Inflammatory macrophage treated with lipopolysaccharide for 1 hour (primary cell): Measurements from ENCODE around the gene NUMB.

Source experiments
- DNase-seq, 2 donors: peaks; one replicate each; pipeline ENCODE4 v3.0.0-alpha.2; 2020 to 2022

Gene NUMB

GRCh38 chr14:73285979-73286378 is 172.4 kb downstream of the NUMB start:
- DNase-seq = no peak

- DNase-seq = no peak
Observed at GRCh38 chr14:73283608-73284379, 174.6 kb downstream of the NUMB start.

- no peak for DNase-seq
Observed at GRCh38 chr14:73280903-73281302, 177.4 kb downstream of the NUMB start.

- DNase-seq = no peak
Observed at GRCh38 chr14:73277376-73277775, 181.0 kb downstream of the NUMB start.

GRCh38 chr14:73276836-73277235 is 181.5 kb downstream of the NUMB start:
- DNase-seq = no peak

- DNase-seq = no peak
Observed at GRCh38 chr14:73273799-73274198, 184.5 kb downstream of the NUMB start.

- DNase-seq = no peak
Observed at GRCh38 chr14:73272393-73272792, 186.0 kb downstream of the NUMB start.

- no peak for DNase-seq
Observed at GRCh38 chr14:73269729-73270531, 188.4 kb downstream of the NUMB start.

- DNase-seq = no peak
Observed at GRCh38 chr14:73267474-73267873, 190.9 kb downstream of the NUMB start.

- DNase-seq = no peak
Observed at GRCh38 chr14:73266317-73266716, 192.0 kb downstream of the NUMB start.

GRCh38 chr14:73265721-73266046 is 192.7 kb downstream of the NUMB start:
- DNase-seq = no peak

GRCh38 chr14:73264885-73265720 is 193.2 kb downstream of the NUMB start:
- DNase-seq = no peak

GRCh38 chr14:73264080-73264884 is 194.1 kb downstream of the NUMB start:
- no peak for DNase-seq

- no peak for DNase-seq
Observed at GRCh38 chr14:73263606-73264005, 194.7 kb downstream of the NUMB start.

GRCh38 chr14:73262427-73263183 is 195.7 kb downstream of the NUMB start:
- no peak for DNase-seq

- no peak for DNase-seq
Observed at GRCh38 chr14:73261520-73262426, 196.6 kb downstream of the NUMB start.

GRCh38 chr14:73261075-73261474 is 197.3 kb downstream of the NUMB start:
- no peak for DNase-seq

- no peak for DNase-seq
Observed at GRCh38 chr14:73260574-73260973, 197.8 kb downstream of the NUMB start.

- no peak for DNase-seq
Observed at GRCh38 chr14:73259837-73260236, 198.5 kb downstream of the NUMB start.

- no peak for DNase-seq
Observed at GRCh38 chr14:73258845-73259611, 199.3 kb downstream of the NUMB start.
